Activated CD8-positive, alpha-beta T cell treated with anti-CD3 and anti-CD28 coated beads for 36 hours (primary cell): ENCODE data around the gene ZSCAN31. TPM values are rescaled to one million over a fixed set of nuclear protein-coding genes. Genes with fewer than 3 reads are reported as not detected.
A peak's percentile ranks its signal among the peaks of the same experiment; 100 is the strongest.

Experiments
- ATAC-seq: fragments of 200-7000 bp; cut with Tn5 transposase; one replicate; pipeline ENCODE4 v1.10.0; 2021; ENCODE audit warnings: mild to moderate bottlenecking, moderate library complexity
- CTCF ChIA-PET: fragments of 350-600 bp; sonication (Branson Sonifier 250); formaldehyde crosslinking; loops from one replicate; lab custom pipeline; 2021; ENCODE audit warnings: antibody characterized with exemption; lab: Charles Lee
- POLR2A ChIA-PET: fragments of 350-600 bp; sonication (Branson Sonifier 250); formaldehyde crosslinking; loops from one replicate; lab custom pipeline; 2021; ENCODE audit warnings: antibody characterized with exemption; lab: Charles Lee
- DNase-seq: peaks from one replicate; pipeline ENCODE4 v3.0.0-alpha.2; 2020
- H3K27ac Mint-ChIP-seq: one replicate; pipeline ENCODE4 v1.8.0; 2021; ENCODE audit warnings: mild to moderate bottlenecking, mixed read lengths
- H3K27me3 Mint-ChIP-seq: one replicate; pipeline ENCODE4 v1.8.0; 2021; ENCODE audit warnings: mixed read lengths
- H3K36me3 Mint-ChIP-seq: one replicate; pipeline ENCODE4 v1.8.0; 2021; ENCODE audit warnings: low read depth, mixed read lengths
- H3K4me1 Mint-ChIP-seq: one replicate; pipeline ENCODE4 v1.8.0; 2021; ENCODE audit warnings: low read depth, mixed read lengths
- H3K4me3 Mint-ChIP-seq: one replicate; pipeline ENCODE4 v1.8.0; 2021; ENCODE audit warnings: mild to moderate bottlenecking, moderate library complexity, mixed read lengths
- H3K9me3 Mint-ChIP-seq: one replicate; pipeline ENCODE4 v1.8.0; 2021; ENCODE audit warnings: mixed read lengths
- CTCF ChIP-seq: fragments of 200-600 bp; IDR thresholded peaks from one replicate; pipeline ENCODE4 v1.8.0; 2022; ENCODE audit warnings: antibody characterized with exemption, mild to moderate bottlenecking
- intact Hi-C: fragments of 100-400 bp; cut with micrococcal nuclease; formaldehyde crosslinking; loops from one replicate; pipeline ENCODE4 v1.10.0; 2022
- total RNA-seq, 2 experiments: library from RNA; stranded (reverse); gene quantifications; one replicate each; pipeline ENCODE4 v1.2.3, GENCODE V29; 2021

Gene ZSCAN31
- total RNA-seq, 2 experiments from 2014 or later: 1.6 to 2.0 TPM

- ChIA-PET POLR2A (no interaction called here), CTCF (no interaction called here)
- ATAC-seq (no peak), DNase-seq (no peak)
- Mint-ChIP-seq H3K4me3 (no peak overlapping the region), H3K9me3 (no peaks in the 10 kb centered on the region), H3K27ac (no peak overlapping the region), H3K36me3 (peaks cover 14% of the 10 kb centered on the region), H3K4me1 (no peaks in the 10 kb centered on the region), H3K27me3 (no peaks in the 10 kb centered on the region)
- no peak for TF ChIP-seq CTCF
- intact Hi-C loops: no loop called here
Observed at GRCh38 chr6:28296520-28297060, 39.4 kb downstream of the ZSCAN31 start.

- ChIA-PET POLR2A (no interaction called here), CTCF (no interaction called here)
- H3K4me1 Mint-ChIP-seq: no peaks in the 10 kb centered on the region
- H3K27me3 Mint-ChIP-seq: no peaks in the 10 kb centered on the region
- intact Hi-C loops: no loop called here
- H3K4me3 Mint-ChIP-seq: no peak overlapping the region
- no peak overlapping the region for H3K27ac Mint-ChIP-seq
- ATAC-seq (no peak), DNase-seq (no peak)
- no peak for TF ChIP-seq CTCF
- H3K9me3 Mint-ChIP-seq: no peaks in the 10 kb centered on the region
- peaks cover 5% of the 10 kb centered on the region for H3K36me3 Mint-ChIP-seq
Observed at GRCh38 chr6:28295326-28295725, 40.6 kb downstream of the ZSCAN31 start.

DNA sequence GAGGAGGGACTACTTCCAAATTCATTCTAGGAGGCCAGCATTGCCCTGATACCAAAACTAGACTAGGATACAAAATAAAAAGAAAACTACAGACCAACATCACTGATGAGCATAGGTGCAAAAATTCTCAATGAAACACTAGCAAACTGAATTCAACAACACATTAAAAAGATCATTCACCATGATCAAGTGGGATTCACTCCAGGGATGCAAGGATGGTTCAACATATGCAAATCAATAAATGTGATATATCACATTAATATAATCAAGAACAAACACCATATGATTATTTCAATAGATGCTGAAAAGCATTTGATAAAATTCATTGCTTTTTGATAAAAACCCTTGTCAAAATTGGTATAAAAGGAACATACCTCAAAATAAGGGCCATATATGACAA, 44.4 kb downstream of the ZSCAN31 start:
- CTCF ChIA-PET: no interaction called here

GRCh38 chr6:28282926-28283325, 53.0 kb downstream of the ZSCAN31 start:
- Mint-ChIP-seq H3K36me3 (peaks cover 10% of the 10 kb centered on the region), H3K27me3 (peaks cover 10% of the 10 kb centered on the region), H3K4me1 (peaks cover 13% of the 10 kb centered on the region), H3K27ac (no peak overlapping the region), H3K4me3 (no peak overlapping the region), H3K9me3 (no peaks in the 10 kb centered on the region)
- intact Hi-C loops: no loop called here
- DNase-seq: peak; percentile 13
- no peak for TF ChIP-seq CTCF
- ChIA-PET CTCF (interaction anchor here (0.9 to 2.1 kb wide), 3 partner anchors 11 to 73 kb away, joined by 3 to 7 read pairs (median 3); no protein-coding TSS in a partner anchor), POLR2A (interaction anchor here (1.3 kb wide), 1 partner anchor 16 kb away, joined by 3 read pairs; the partner anchor contains the start of gene ZSCAN26)
- ATAC-seq: no peak

More for the DNA sequence above, 44.4 kb downstream of the ZSCAN31 start:
- H3K9me3 Mint-ChIP-seq: no peaks in the 10 kb centered on the region
- DNase-seq (no peak), ATAC-seq (no peak)
- no peaks in the 10 kb centered on the region for H3K27me3 Mint-ChIP-seq
- no peaks in the 10 kb centered on the region for H3K4me1 Mint-ChIP-seq
- intact Hi-C loops: no loop called here
- TF ChIP-seq CTCF: no peak
- peaks cover 6% of the 10 kb centered on the region for H3K36me3 Mint-ChIP-seq
- no peak overlapping the region for H3K4me3 Mint-ChIP-seq
- POLR2A ChIA-PET: no interaction called here
- H3K27ac Mint-ChIP-seq: no peak overlapping the region

- H3K27me3 Mint-ChIP-seq: peaks cover 10% of the 10 kb centered on the region
- H3K4me1 Mint-ChIP-seq: peaks cover 13% of the 10 kb centered on the region
- DNase-seq (peak; percentile 73), ATAC-seq (peak; percentile 96)
- peaks cover 10% of the 10 kb centered on the region for H3K36me3 Mint-ChIP-seq
- no peak for TF ChIP-seq CTCF
- H3K9me3 Mint-ChIP-seq: no peaks in the 10 kb centered on the region
- intact Hi-C loops: no loop called here
- ChIA-PET POLR2A (no interaction called here), CTCF (interaction anchor here (1.0 to 1.8 kb wide), 4 partner anchors 12 to 75 kb away, joined by 3 to 4 read pairs (median 3); partner anchors contain the start of gene ZSCAN26)
- H3K27ac Mint-ChIP-seq: no peak within 1 kb of the TSS
- H3K4me3 Mint-ChIP-seq: peak within 1 kb of the TSS; percentile 83
Observed at GRCh38 chr6:28281288-28282064, 54.5 kb downstream of the ZSCAN31 start, which contains the start of gene PGBD1. PGBD1 (plus strand) TSS chr6:28281572; CDS start chr6:28283814, 2,242 bp downstream.
